Liver (tissue), 9 donors: Measurements from ENCODE around the gene SRGAP1. TPM values are rescaled to one million over a fixed set of nuclear protein-coding genes. Genes with fewer than 3 reads are reported as not detected.

Experiments used
- DNase-seq: peaks from one replicate; pipeline ENCODE4 v3.0.0-alpha.2; 2017; ENCODE audit warnings: low spot score
- H3K27ac ChIP-seq, 2 donors: one replicate each; pipeline ENCODE4 v1.7.0; 2013; ENCODE audit warnings: inconsistent platforms in 2 of 2, low read length in 2 of 2, control low read depth in 1 of 2, low read depth in 1 of 2, mild to moderate bottlenecking in 1 of 2
- H3K27me3 ChIP-seq, 4 donors: one replicate each; pipeline versions ENCODE4 v1.6.1 to v1.7.0; 2013; ENCODE audit warnings: low read length in 3 of 4, inconsistent platforms in 1 of 4, mild to moderate bottlenecking in 1 of 4, moderate library complexity in 1 of 4; ENCODE audit not compliant: control insufficient read depth in 4 of 4, insufficient read depth in 4 of 4
- H3K36me3 ChIP-seq, 4 donors: one replicate each; pipeline versions ENCODE4 v1.6.1 to v1.7.0; 2013; ENCODE audit warnings: low read length in 3 of 4, mild to moderate bottlenecking in 3 of 4, low read depth in 1 of 4, moderate library complexity in 1 of 4; ENCODE audit not compliant: control insufficient read depth in 4 of 4, insufficient read depth in 3 of 4
- H3K4me1 ChIP-seq, 4 donors: one replicate each; pipeline versions ENCODE4 v1.6.1 to v1.7.0; 2013; ENCODE audit warnings: low read length in 3 of 4, mild to moderate bottlenecking in 3 of 4, moderate library complexity in 1 of 4; ENCODE audit not compliant: control insufficient read depth in 4 of 4, insufficient read depth in 4 of 4
- H3K4me3 ChIP-seq, 3 donors: one replicate each; pipeline versions ENCODE4 v1.6.1 to v1.7.0; 2013; ENCODE audit warnings: low read length in 3 of 3, control low read depth in 1 of 3, low read depth in 1 of 3, mild to moderate bottlenecking in 1 of 3
- H3K9ac ChIP-seq, 2 donors: one replicate each; pipeline ENCODE4 v1.7.0; 2013; ENCODE audit warnings: low read length in 2 of 2, mild to moderate bottlenecking in 2 of 2, moderate library complexity in 2 of 2, control low read depth in 1 of 2, low read depth in 1 of 2
- H3K9me3 ChIP-seq, 4 donors: one replicate each; pipeline versions ENCODE4 v1.6.1 to v1.7.0; 2013; ENCODE audit warnings: low read length in 3 of 4; ENCODE audit not compliant: control insufficient read depth in 4 of 4
- EGR1 ChIP-seq, 2 donors: IDR thresholded peaks; 2 replicates each; pipeline ENCODE4 v1.6.1; 2016 to 2018; ENCODE audit warnings: antibody characterized with exemption in 2 of 2, low read depth in 2 of 2
- FOXA1 ChIP-seq: IDR thresholded peaks from 2 replicates; pipeline ENCODE4 v1.6.1; 2016; ENCODE audit warnings: antibody characterized with exemption
- FOXA2 ChIP-seq: IDR thresholded peaks from 2 replicates; pipeline ENCODE4 v1.6.1; 2016; ENCODE audit warnings: antibody characterized with exemption
- GABPA ChIP-seq, 2 donors: IDR thresholded peaks in 1 of 2; conservative IDR thresholded peaks in 1 of 2; 2 replicates each; pipeline ENCODE4 v1.6.1; 2016; ENCODE audit warnings: antibody characterized with exemption in 2 of 2, mild to moderate bottlenecking in 1 of 2, moderate library complexity in 1 of 2
- HNF4A ChIP-seq, 2 donors: conservative IDR thresholded peaks; 2 replicates each; pipeline ENCODE4 v1.6.1; 2016; ENCODE audit warnings: antibody characterized with exemption in 2 of 2, mild to moderate bottlenecking in 2 of 2
- HNF4G ChIP-seq: IDR thresholded peaks from 2 replicates; pipeline ENCODE4 v1.6.1; 2016; ENCODE audit warnings: antibody characterized with exemption
- NR2F2 ChIP-seq: IDR thresholded peaks from 2 replicates; pipeline ENCODE4 v1.6.1; 2016; ENCODE audit warnings: antibody characterized with exemption
- RAD21 ChIP-seq, 2 donors: IDR thresholded peaks; 2 replicates each; pipeline ENCODE4 v1.6.1; 2016; ENCODE audit warnings: antibody characterized with exemption in 2 of 2, mild to moderate bottlenecking in 2 of 2
- RXRA ChIP-seq, 2 donors: IDR thresholded peaks; 2 replicates each; pipeline ENCODE4 v1.6.1; 2017 to 2018; ENCODE audit warnings: antibody characterized with exemption in 2 of 2, mild to moderate bottlenecking in 1 of 2
- SP1 ChIP-seq: IDR thresholded peaks from 2 replicates; pipeline ENCODE4 v1.6.1; 2018; ENCODE audit warnings: antibody characterized with exemption, mild to moderate bottlenecking
- TAF1 ChIP-seq: conservative IDR thresholded peaks from 2 replicates; pipeline ENCODE4 v1.6.1; 2016; ENCODE audit warnings: antibody characterized with exemption, mild to moderate bottlenecking
- YY1 ChIP-seq: IDR thresholded peaks from 2 replicates; pipeline ENCODE4 v1.6.1; 2016; ENCODE audit warnings: antibody characterized with exemption, mild to moderate bottlenecking
- WGBS: extraction: QIAGEN DNeasy Blood & Tissue Kit; methylation state at CpG from one replicate; pipeline ENCODE4 v1.1.7; 2013; 5-methylcytosine and 5-hydroxymethylcytosine counted together
- polyA plus RNA-seq, 2 donors: library from polyadenylated mRNA; stranded (reverse) in 1 of 2; unstranded in 1 of 2; fragments of 200-250 nt in 1 of 2; fragments of >200 nt in 1 of 2; fragmentation: Nextera tagmentation in 1 of 2; extraction: Ambion mirVana in 1 of 2; gene quantifications; one replicate each; pipeline versions ENCODE4 v1.2.1 to v1.2.3, GENCODE V29; 2013 to 2015
- total RNA-seq, 2 donors: library from RNA; depleted of rRNA; stranded (reverse); fragments of >200 nt; gene quantifications; one replicate each; pipeline ENCODE4 v1.2.3, GENCODE V29; 2014
- TF ChIP-seq, protein P1 (sequence below): fragments of 150-350 bp; IDR thresholded peaks from 2 replicates; pipeline ENCODE4 v1.5.1; 2017; ENCODE audit warnings: improper control_type of control experiment, low read depth, low read length; ENCODE audit not compliant: missing input control
- TF ChIP-seq, protein P2 (sequence below): IDR thresholded peaks from 2 replicates; pipeline ENCODE4 v1.6.1; 2016; ENCODE audit warnings: antibody characterized with exemption
- TF ChIP-seq, protein P3 (sequence below): IDR thresholded peaks from 2 replicates; pipeline ENCODE4 v1.6.1; 2016; ENCODE audit warnings: antibody characterized with exemption
- TF ChIP-seq, protein P4 (sequence below): IDR thresholded peaks from 2 replicates; pipeline ENCODE4 v1.6.1; 2016; ENCODE audit warnings: antibody characterized with exemption, mild to moderate bottlenecking
- donor health status: healthy.
- donor health status: healthy.
- donor health status: healthy.
- donor health status: healthy.
- donor health status: healthy.

Gene SRGAP1
- total and polyA plus RNA-seq, 4 donors = 0.28 to 1.3 (median 0.85) TPM

DNA sequence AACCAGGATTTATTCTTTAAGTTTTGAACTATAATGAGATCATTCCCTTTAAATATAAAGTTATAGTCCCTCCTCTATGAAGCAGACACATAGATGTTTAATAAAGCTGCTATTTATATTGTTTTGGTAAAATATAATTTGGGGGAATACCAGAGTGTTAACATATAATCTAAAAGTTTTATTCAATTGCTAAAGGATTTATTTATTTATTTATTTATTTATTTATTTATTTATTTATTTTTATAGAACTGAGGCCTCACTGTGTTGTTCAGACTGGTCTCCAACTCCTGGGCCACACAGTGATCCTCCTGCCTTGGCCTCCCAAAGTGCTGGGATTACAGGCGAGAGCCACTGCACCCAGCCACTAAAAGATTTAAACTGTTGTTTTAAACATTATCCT lies 278.9 kb downstream of the SRGAP1 start:
- no peak overlapping the region for H3K27ac ChIP-seq
- no peak for DNase-seq
- 99% methylated on average over 1 of the region's 1 CpG for WGBS
- TF ChIP-seq, protein P1, sequence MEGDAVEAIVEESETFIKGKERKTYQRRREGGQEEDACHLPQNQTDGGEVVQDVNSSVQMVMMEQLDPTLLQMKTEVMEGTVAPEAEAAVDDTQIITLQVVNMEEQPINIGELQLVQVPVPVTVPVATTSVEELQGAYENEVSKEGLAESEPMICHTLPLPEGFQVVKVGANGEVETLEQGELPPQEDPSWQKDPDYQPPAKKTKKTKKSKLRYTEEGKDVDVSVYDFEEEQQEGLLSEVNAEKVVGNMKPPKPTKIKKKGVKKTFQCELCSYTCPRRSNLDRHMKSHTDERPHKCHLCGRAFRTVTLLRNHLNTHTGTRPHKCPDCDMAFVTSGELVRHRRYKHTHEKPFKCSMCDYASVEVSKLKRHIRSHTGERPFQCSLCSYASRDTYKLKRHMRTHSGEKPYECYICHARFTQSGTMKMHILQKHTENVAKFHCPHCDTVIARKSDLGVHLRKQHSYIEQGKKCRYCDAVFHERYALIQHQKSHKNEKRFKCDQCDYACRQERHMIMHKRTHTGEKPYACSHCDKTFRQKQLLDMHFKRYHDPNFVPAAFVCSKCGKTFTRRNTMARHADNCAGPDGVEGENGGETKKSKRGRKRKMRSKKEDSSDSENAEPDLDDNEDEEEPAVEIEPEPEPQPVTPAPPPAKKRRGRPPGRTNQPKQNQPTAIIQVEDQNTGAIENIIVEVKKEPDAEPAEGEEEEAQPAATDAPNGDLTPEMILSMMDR = no peak
- no peak for TF ChIP-seq RAD21 (IDR thresholded peaks at IDR 0.05)
- no peak for TF ChIP-seq HNF4G
- no peak for TF ChIP-seq RXRA (IDR thresholded peaks at IDR 0.05)
- no peak for TF ChIP-seq FOXA2
- no peak for TF ChIP-seq TAF1
- no peak for TF ChIP-seq GABPA (IDR thresholded peaks at IDR 0.05 in 1 of 2, conservative IDR thresholded peaks at IDR 0.05 in 1 of 2)
- TF ChIP-seq YY1 = no peak
- TF ChIP-seq EGR1 (IDR thresholded peaks at IDR 0.05; ENCODE audit: low read depth in 2 of 2) = no peak
- TF ChIP-seq, protein P2, sequence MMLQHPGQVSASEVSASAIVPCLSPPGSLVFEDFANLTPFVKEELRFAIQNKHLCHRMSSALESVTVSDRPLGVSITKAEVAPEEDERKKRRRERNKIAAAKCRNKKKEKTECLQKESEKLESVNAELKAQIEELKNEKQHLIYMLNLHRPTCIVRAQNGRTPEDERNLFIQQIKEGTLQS = no peak
- TF ChIP-seq, protein P3, sequence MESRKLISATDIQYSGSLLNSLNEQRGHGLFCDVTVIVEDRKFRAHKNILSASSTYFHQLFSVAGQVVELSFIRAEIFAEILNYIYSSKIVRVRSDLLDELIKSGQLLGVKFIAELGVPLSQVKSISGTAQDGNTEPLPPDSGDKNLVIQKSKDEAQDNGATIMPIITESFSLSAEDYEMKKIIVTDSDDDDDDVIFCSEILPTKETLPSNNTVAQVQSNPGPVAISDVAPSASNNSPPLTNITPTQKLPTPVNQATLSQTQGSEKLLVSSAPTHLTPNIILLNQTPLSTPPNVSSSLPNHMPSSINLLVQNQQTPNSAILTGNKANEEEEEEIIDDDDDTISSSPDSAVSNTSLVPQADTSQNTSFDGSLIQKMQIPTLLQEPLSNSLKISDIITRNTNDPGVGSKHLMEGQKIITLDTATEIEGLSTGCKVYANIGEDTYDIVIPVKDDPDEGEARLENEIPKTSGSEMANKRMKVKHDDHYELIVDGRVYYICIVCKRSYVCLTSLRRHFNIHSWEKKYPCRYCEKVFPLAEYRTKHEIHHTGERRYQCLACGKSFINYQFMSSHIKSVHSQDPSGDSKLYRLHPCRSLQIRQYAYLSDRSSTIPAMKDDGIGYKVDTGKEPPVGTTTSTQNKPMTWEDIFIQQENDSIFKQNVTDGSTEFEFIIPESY = no peak
- no peak for TF ChIP-seq NR2F2
- TF ChIP-seq, protein P4, sequence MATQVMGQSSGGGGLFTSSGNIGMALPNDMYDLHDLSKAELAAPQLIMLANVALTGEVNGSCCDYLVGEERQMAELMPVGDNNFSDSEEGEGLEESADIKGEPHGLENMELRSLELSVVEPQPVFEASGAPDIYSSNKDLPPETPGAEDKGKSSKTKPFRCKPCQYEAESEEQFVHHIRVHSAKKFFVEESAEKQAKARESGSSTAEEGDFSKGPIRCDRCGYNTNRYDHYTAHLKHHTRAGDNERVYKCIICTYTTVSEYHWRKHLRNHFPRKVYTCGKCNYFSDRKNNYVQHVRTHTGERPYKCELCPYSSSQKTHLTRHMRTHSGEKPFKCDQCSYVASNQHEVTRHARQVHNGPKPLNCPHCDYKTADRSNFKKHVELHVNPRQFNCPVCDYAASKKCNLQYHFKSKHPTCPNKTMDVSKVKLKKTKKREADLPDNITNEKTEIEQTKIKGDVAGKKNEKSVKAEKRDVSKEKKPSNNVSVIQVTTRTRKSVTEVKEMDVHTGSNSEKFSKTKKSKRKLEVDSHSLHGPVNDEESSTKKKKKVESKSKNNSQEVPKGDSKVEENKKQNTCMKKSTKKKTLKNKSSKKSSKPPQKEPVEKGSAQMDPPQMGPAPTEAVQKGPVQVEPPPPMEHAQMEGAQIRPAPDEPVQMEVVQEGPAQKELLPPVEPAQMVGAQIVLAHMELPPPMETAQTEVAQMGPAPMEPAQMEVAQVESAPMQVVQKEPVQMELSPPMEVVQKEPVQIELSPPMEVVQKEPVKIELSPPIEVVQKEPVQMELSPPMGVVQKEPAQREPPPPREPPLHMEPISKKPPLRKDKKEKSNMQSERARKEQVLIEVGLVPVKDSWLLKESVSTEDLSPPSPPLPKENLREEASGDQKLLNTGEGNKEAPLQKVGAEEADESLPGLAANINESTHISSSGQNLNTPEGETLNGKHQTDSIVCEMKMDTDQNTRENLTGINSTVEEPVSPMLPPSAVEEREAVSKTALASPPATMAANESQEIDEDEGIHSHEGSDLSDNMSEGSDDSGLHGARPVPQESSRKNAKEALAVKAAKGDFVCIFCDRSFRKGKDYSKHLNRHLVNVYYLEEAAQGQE = no peak
- H3K4me3 ChIP-seq = no peak overlapping the region
- no peaks in the 10 kb centered on the region for H3K27me3 ChIP-seq
- H3K4me1 ChIP-seq = no peaks in the 10 kb centered on the region
- no peaks in the 10 kb centered on the region for H3K9me3 ChIP-seq
- no peaks in the 10 kb centered on the region for H3K36me3 ChIP-seq
- H3K9ac ChIP-seq = no peak overlapping the region

DNA sequence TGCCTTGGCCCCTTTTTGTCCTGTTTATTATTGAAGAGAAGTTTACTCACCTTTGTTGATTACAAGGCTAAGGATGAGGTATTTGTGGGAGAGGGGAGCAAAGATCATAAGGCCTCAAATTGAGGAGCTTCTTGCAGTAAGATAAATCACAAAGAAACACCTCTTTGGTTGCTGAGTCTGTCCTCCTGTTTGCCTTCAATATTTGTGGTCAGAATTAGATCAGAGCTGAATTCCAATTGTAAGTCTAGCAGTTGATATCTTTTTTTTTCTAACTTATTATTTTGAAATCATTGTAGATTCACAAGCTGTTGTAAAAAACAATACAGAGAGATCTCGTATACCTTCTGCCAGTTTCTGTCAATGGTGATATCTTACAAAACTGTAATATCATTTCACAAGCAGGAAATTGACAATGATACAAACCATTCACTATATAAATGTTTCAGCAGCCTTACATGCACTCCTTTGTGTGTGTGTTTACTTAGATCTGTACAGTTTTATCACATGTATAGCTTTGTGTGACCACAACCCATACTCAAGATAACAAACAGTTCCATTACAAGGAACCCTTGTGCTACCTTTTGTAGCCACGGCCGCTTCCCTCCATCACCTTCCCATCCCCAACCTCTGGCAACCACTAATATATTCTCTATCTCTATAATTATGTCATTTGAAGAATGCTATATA lies 280.2 kb downstream of the SRGAP1 start:
- no peak overlapping the region for H3K4me3 ChIP-seq
- no peaks in the 10 kb centered on the region for H3K9me3 ChIP-seq
- H3K4me1 ChIP-seq = no peaks in the 10 kb centered on the region
- H3K36me3 ChIP-seq = no peaks in the 10 kb centered on the region
- WGBS = 92% methylated on average over 3 of the region's 3 CpGs
- no peak overlapping the region for H3K9ac ChIP-seq
- no peak for DNase-seq
- H3K27me3 ChIP-seq = no peaks in the 10 kb centered on the region
- no peak overlapping the region for H3K27ac ChIP-seq
- TF ChIP-seq FOXA2 (no peak), SP1 (no peak), HNF4G (no peak), GABPA (IDR thresholded peaks at IDR 0.05 in 1 of 2, conservative IDR thresholded peaks at IDR 0.05 in 1 of 2) (no peak), RAD21 (IDR thresholded peaks at IDR 0.05) (no peak), FOXA1 (no peak), EGR1 (IDR thresholded peaks at IDR 0.05; ENCODE audit: low read depth in 2 of 2) (no peak), HNF4A (conservative IDR thresholded peaks at IDR 0.05) (no peak), NR2F2 (no peak)
- TF ChIP-seq, protein P1 = no peak
- TF ChIP-seq, protein P3 = no peak
- TF ChIP-seq, protein P2 = no peak
